Hepatic stellate cell (primary cell): ENCODE measurements around the gene MIF.
"Not testable (repeated sequence)": the region's sequence is repeated elsewhere in the genome, so short reads cannot be mapped to it uniquely, and the experiment has no call there.

Experiments
- DNase-seq: peaks from one replicate; pipeline ENCODE4 v3.0.0; 2011; ENCODE audit warnings: low spot score

MIF gene

GRCh38 chr22:23877566-23877965 lies 16.6 kb upstream of the MIF start:
- DNase-seq, result no peak

GRCh38 chr22:23878219-23878618 lies 16.0 kb upstream of the MIF start:
- DNase-seq, result no peak

- DNase-seq, result no peak
These were observed 11.8 kb upstream of the MIF start for GRCh38 chr22:23882370-23882769.

GRCh38 chr22:23883658-23884057 lies 10.5 kb upstream of the MIF start:
- DNase-seq, result no peak

- DNase-seq, result no peak
These were observed 10.0 kb upstream of the MIF start for GRCh38 chr22:23884140-23884539.

- peak; percentile 50 for DNase-seq
These were observed 5.4 kb upstream of the MIF start for GRCh38 chr22:23888615-23889401.

- no peak for DNase-seq
These were observed 4.6 kb upstream of the MIF start for GRCh38 chr22:23889620-23890019.

GRCh38 chr22:23891726-23892125 lies 2.5 kb upstream of the MIF start:
- DNase-seq, result no peak

GRCh38 chr22:23892130-23892529 lies 2.1 kb upstream of the MIF start:
- no peak for DNase-seq

- no peak for DNase-seq
These were observed 1.5 kb upstream of the MIF start for GRCh38 chr22:23892706-23893105.

- DNase-seq, result no peak
These were observed 850 bp upstream of the MIF start for GRCh38 chr22:23893121-23893944.

GRCh38 chr22:23894710-23895598 lies 771 bp downstream of the MIF start:
- peak; percentile 74 for DNase-seq

- no peak for DNase-seq
These were observed 1.5 kb downstream of the MIF start for GRCh38 chr22:23895599-23896144.

GRCh38 chr22:23896166-23896522 lies 2.0 kb downstream of the MIF start:
- DNase-seq, result no peak

- no peak for DNase-seq
These were observed 2.5 kb downstream of the MIF start for GRCh38 chr22:23896523-23897186.

- DNase-seq, result no peak
These were observed 3.1 kb downstream of the MIF start for GRCh38 chr22:23897320-23897719.

GRCh38 chr22:23898006-23898974 lies 4.1 kb downstream of the MIF start:
- DNase-seq, result no peak

- DNase-seq, result no peak
These were observed 5.0 kb downstream of the MIF start for GRCh38 chr22:23899042-23899745.

- not testable (repeated sequence) for DNase-seq
These were observed 6.0 kb downstream of the MIF start for GRCh38 chr22:23900227-23900626.

GRCh38 chr22:23901600-23901999 lies 7.4 kb downstream of the MIF start:
- DNase-seq, result no peak
